HCT116 (cell line): ENCODE measurements around the gene PPIL1.

Experiments used
- TF ChIP-seq, protein P1 (sequence below), 3 experiments: fragments of 200-600 bp in 1 of 3; sonication (generic) in 1 of 3; IDR thresholded peaks in 2 of 3; conservative IDR thresholded peaks in 1 of 3; 2 replicates each; pipeline ENCODE4 v1.5.1; 2012 to 2017; ENCODE audit warnings: low read depth in 2 of 3, low read length in 2 of 3, antibody characterized with exemption in 1 of 3, borderline replicate concordance in 1 of 3, control low read depth in 1 of 3, mild to moderate bottlenecking in 1 of 3, mixed read lengths in 1 of 3, mixed run types in 1 of 3, moderate library complexity in 1 of 3; ENCODE audit not compliant: insufficient read depth in 1 of 3
- TF ChIP-seq, protein P2 (sequence below): IDR thresholded peaks from 2 replicates; pipeline ENCODE4 v1.6.1; 2012
- TF ChIP-seq, protein P3 (sequence below): IDR thresholded peaks from 2 replicates; pipeline ENCODE4 v1.6.1; 2012

DNA sequence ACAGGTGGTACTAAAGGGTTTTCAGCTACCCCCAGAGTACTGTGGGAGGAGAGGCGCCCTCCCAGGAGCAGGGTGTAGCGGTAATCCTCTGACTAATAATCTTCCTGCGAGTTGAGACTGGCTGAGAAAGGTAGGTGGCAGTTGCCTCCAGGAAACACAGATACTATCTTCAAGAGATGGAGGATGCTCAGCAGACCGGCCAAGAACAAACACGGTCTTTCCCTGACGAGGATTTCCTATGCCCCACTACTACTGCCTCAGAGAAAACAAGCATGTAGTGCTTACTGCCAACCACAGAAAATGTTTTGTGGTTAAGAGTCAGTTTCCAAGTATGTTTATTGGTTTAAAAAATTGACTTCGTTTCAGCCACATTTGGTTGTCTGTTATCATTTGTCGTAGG, 38.0 kb upstream of the PPIL1 start:
- TF ChIP-seq, protein P1, sequence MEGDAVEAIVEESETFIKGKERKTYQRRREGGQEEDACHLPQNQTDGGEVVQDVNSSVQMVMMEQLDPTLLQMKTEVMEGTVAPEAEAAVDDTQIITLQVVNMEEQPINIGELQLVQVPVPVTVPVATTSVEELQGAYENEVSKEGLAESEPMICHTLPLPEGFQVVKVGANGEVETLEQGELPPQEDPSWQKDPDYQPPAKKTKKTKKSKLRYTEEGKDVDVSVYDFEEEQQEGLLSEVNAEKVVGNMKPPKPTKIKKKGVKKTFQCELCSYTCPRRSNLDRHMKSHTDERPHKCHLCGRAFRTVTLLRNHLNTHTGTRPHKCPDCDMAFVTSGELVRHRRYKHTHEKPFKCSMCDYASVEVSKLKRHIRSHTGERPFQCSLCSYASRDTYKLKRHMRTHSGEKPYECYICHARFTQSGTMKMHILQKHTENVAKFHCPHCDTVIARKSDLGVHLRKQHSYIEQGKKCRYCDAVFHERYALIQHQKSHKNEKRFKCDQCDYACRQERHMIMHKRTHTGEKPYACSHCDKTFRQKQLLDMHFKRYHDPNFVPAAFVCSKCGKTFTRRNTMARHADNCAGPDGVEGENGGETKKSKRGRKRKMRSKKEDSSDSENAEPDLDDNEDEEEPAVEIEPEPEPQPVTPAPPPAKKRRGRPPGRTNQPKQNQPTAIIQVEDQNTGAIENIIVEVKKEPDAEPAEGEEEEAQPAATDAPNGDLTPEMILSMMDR (IDR thresholded peaks at IDR 0.05 in 2 of 3, conservative IDR thresholded peaks at IDR 0.05 in 1 of 3; ENCODE audit: borderline replicate concordance in 1 of 3, insufficient read depth in 1 of 3, low read depth in 2 of 3, low read length in 2 of 3) = no peak
- TF ChIP-seq, protein P2, sequence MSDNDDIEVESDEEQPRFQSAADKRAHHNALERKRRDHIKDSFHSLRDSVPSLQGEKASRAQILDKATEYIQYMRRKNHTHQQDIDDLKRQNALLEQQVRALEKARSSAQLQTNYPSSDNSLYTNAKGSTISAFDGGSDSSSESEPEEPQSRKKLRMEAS = no peak
- TF ChIP-seq, protein P3, sequence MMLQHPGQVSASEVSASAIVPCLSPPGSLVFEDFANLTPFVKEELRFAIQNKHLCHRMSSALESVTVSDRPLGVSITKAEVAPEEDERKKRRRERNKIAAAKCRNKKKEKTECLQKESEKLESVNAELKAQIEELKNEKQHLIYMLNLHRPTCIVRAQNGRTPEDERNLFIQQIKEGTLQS = no peak
